GM23338 (cell line): ENCODE measurements around the gene WWC1. TPM values are rescaled to one million over a fixed set of nuclear protein-coding genes. Genes with fewer than 3 reads are reported as not detected.

ENCODE experiments used
- ATAC-seq: fragments of 200-7000 bp; cut with Tn5 transposase; 3 replicates; pipeline ENCODE4 v1.9.1; 2020
- DNase-seq: peaks from one replicate; pipeline ENCODE4 v3.0.0-alpha.2; 2015; ENCODE audit warnings: low spot score
- H2AFZ ChIP-seq: fragments of 200-600 bp; sonication (generic); 2 replicates; pipeline ENCODE4 v1.8.0; 2016; ENCODE audit warnings: antibody characterized with exemption, mild to moderate bottlenecking, moderate library complexity
- H3F3A ChIP-seq: fragments of 200-600 bp; sonication (generic); replicated peaks from 2 replicates; pipeline ENCODE4 v1.8.0; 2017; ENCODE audit warnings: antibody characterized with exemption, mixed run types, low read depth
- H3K27ac ChIP-seq: fragments of 200-600 bp; sonication (generic); 2 replicates; pipeline ENCODE4 v1.6.1; 2016; ENCODE audit warnings: low read depth
- H3K27me3 ChIP-seq: fragments of 200-600 bp; sonication (generic); 2 replicates; pipeline ENCODE4 v1.8.0; 2016; ENCODE audit warnings: mild to moderate bottlenecking, mixed run types, moderate library complexity; ENCODE audit not compliant: insufficient read depth
- H3K36me3 ChIP-seq: fragments of 200-600 bp; sonication (generic); 2 replicates; pipeline ENCODE4 v1.8.0; 2016; ENCODE audit warnings: mild to moderate bottlenecking; ENCODE audit not compliant: insufficient read depth
- H3K4me1 ChIP-seq: fragments of 200-600 bp; sonication (generic); 2 replicates; pipeline ENCODE4 v1.8.0; 2016; ENCODE audit warnings: mild to moderate bottlenecking, moderate library complexity; ENCODE audit not compliant: insufficient read depth
- H3K4me2 ChIP-seq: fragments of 200-600 bp; sonication (generic); 2 replicates; pipeline ENCODE4 v1.7.1; 2017; ENCODE audit warnings: mixed run types
- H3K4me3 ChIP-seq: fragments of 200-600 bp; sonication (generic); 2 replicates; pipeline ENCODE4 v1.6.1; 2016; ENCODE audit warnings: mixed run types
- H3K79me2 ChIP-seq: fragments of 200-600 bp; sonication (generic); replicated peaks from 2 replicates; pipeline ENCODE4 v1.8.0; 2017; ENCODE audit warnings: mild to moderate bottlenecking; ENCODE audit not compliant: insufficient read depth
- H3K9me2 ChIP-seq: fragments of 200-600 bp; sonication (generic); 2 replicates; pipeline ENCODE4 v1.8.0; 2017; ENCODE audit not compliant: insufficient read depth
- H4K20me1 ChIP-seq: fragments of 200-600 bp; sonication (generic); replicated peaks from 2 replicates; pipeline ENCODE4 v1.8.0; 2017; ENCODE audit warnings: mild to moderate bottlenecking; ENCODE audit not compliant: insufficient read depth
- H3K27ac Mint-ChIP-seq: 2 replicates; pipeline ENCODE4 v1.8.0; 2020; ENCODE audit warnings: inconsistent platforms, mild to moderate bottlenecking, moderate library complexity, mixed read lengths
- H3K27me3 Mint-ChIP-seq: 3 replicates; pipeline ENCODE4 v1.8.0; 2022; ENCODE audit warnings: low read depth, mild to moderate bottlenecking, moderate library complexity, mixed read lengths, inconsistent platforms; ENCODE audit not compliant: insufficient read depth, poor library complexity
- H3K36me3 Mint-ChIP-seq: 3 replicates; pipeline ENCODE4 v1.8.0; 2021; ENCODE audit warnings: low read depth, mild to moderate bottlenecking, inconsistent platforms, moderate library complexity, mixed read lengths
- H3K4me1 Mint-ChIP-seq: 3 replicates; pipeline ENCODE4 v1.8.0; 2020; ENCODE audit warnings: mild to moderate bottlenecking, inconsistent platforms, mixed read lengths
- H3K4me3 Mint-ChIP-seq: 3 replicates; pipeline ENCODE4 v1.8.0; 2021; ENCODE audit warnings: moderate library complexity, mild to moderate bottlenecking, inconsistent platforms, mixed read lengths
- H3K9me3 Mint-ChIP-seq: 3 replicates; pipeline ENCODE4 v1.8.0; 2020; ENCODE audit warnings: moderate library complexity, mild to moderate bottlenecking, inconsistent platforms, mixed read lengths
- CREB1 ChIP-seq: fragments of 250-450 bp; sonication (Bioruptor Pico); IDR thresholded peaks from 2 replicates; pipeline ENCODE4 v1.5.0; 2020; ENCODE audit warnings: low read depth, mild to moderate bottlenecking, moderate library complexity
- CTCF ChIP-seq, 2 experiments: fragments of 200-600 bp in 1 of 2; sonication (generic) in 1 of 2; conservative IDR thresholded peaks; 2 replicates each; pipeline versions ENCODE4 v1.5.1 to v1.6.1; 2016 to 2017; ENCODE audit warnings: antibody characterized with exemption in 2 of 2, low read depth in 2 of 2, mild to moderate bottlenecking in 2 of 2, moderate library complexity in 1 of 2
- EZH2 ChIP-seq: fragments of 200-600 bp; sonication (generic); IDR thresholded peaks from one replicate; pipeline ENCODE4 v1.8.0; 2017; ENCODE audit warnings: antibody characterized with exemption, mild to moderate bottlenecking, low read depth; ENCODE audit not compliant: unreplicated experiment
- EZH2phosphoT487 ChIP-seq: fragments of 200-600 bp; sonication (generic); IDR thresholded peaks from one replicate; pipeline ENCODE4 v1.8.1; 2018; ENCODE audit warnings: antibody characterized with exemption; ENCODE audit not compliant: unreplicated experiment
- JUNB ChIP-seq: IDR thresholded peaks from one replicate; pipeline ENCODE4 v1.6.1; 2016; ENCODE audit warnings: antibody characterized with exemption; ENCODE audit not compliant: unreplicated experiment
- NANOG ChIP-seq: IDR thresholded peaks from 2 replicates; pipeline ENCODE4 v1.6.1; 2016; ENCODE audit warnings: antibody characterized with exemption, borderline replicate concordance
- REST ChIP-seq: IDR thresholded peaks from one replicate; pipeline ENCODE4 v1.6.1; 2018; ENCODE audit warnings: antibody characterized with exemption; ENCODE audit not compliant: unreplicated experiment
- ZNF331 ChIP-seq: fragments of 250-450 bp; sonication (Bioruptor Pico); IDR thresholded peaks from 2 replicates; pipeline ENCODE4 v1.5.0; 2020; ENCODE audit warnings: low read depth, mild to moderate bottlenecking, moderate library complexity
- ZNF462 ChIP-seq: fragments of 250-450 bp; sonication (Bioruptor Pico); IDR thresholded peaks from 2 replicates; pipeline ENCODE4 v1.5.0; 2020; ENCODE audit warnings: mild to moderate bottlenecking, moderate library complexity
- polyA plus RNA-seq: library from polyadenylated mRNA; unstranded; fragments of >200 nt; fragmentation: Nextera tagmentation; extraction: Ambion mirVana; gene quantifications from 2 replicates; pipeline ENCODE4 v1.2.1, GENCODE V29; 2016
- total RNA-seq: library from RNA; depleted of rRNA; stranded (reverse); fragments of >200 nt; shearing (Covaris generic); gene quantifications from 2 replicates; pipeline ENCODE4 v1.2.3, GENCODE V29; 2014

WWC1 gene
- total and polyA plus RNA-seq, 2 experiments from 2014 or later = 25.4 to 27.8 TPM

GRCh38 chr5:168319774-168320173 is 28.3 kb downstream of the WWC1 start (continued):
- TF ChIP-seq REST (no peak), JUNB (no peak), ZNF462 (CRISPR knock-in tag) (no peak)

GRCh38 chr5:168320805-168321204 is 29.4 kb downstream of the WWC1 start:
- no peak overlapping the region for H3K27ac Mint-ChIP-seq
- Histone ChIP-seq H3K4me3 (no peak overlapping the region), H3F3A (no peaks in the 10 kb centered on the region), H3K27ac (no peak overlapping the region), H3K9me2 (no peaks in the 10 kb centered on the region), H4K20me1 (peaks cover 15% of the 10 kb centered on the region), H3K27me3 (no peaks in the 10 kb centered on the region), H3K4me2 (no peak overlapping the region), H3K36me3 (no peaks in the 10 kb centered on the region), H3K4me1 (peaks cover 17% of the 10 kb centered on the region), H3K79me2 (peaks cover 82% of the 10 kb centered on the region), H2AFZ (no peak overlapping the region)
- no peak overlapping the region for H3K4me3 Mint-ChIP-seq
- H3K36me3 Mint-ChIP-seq = no peaks in the 10 kb centered on the region
- H3K27me3 Mint-ChIP-seq = no peaks in the 10 kb centered on the region
- peaks cover 36% of the 10 kb centered on the region for H3K4me1 Mint-ChIP-seq
- ATAC-seq (no peak), DNase-seq (no peak)
- no peaks in the 10 kb centered on the region for H3K9me3 Mint-ChIP-seq
- TF ChIP-seq NANOG (no peak), REST (no peak), CTCF (conservative IDR thresholded peaks at IDR 0.05; ENCODE audit: low read depth in 2 of 2) (no peak), EZH2phosphoT487 (no peak), EZH2 (no peak), CREB1 (CRISPR knock-in tag) (no peak), ZNF331 (CRISPR knock-in tag) (no peak), JUNB (no peak)
